OCI-LY1 (cell line): Measurements from ENCODE around the gene ELMO3.

Experiments used
- H2AFZ ChIP-seq: fragments of 200-600 bp; sonication (generic), shearing (Covaris generic); 2 replicates; pipeline ENCODE4 v1.6.0; 2014; ENCODE audit warnings: antibody characterized with exemption, mild to moderate bottlenecking, low read length
- H3F3A ChIP-seq: fragments of 200-600 bp; sonication (generic), shearing (Covaris generic); 2 replicates; pipeline ENCODE4 v1.6.0; 2014; ENCODE audit warnings: mild to moderate bottlenecking, antibody characterized with exemption, low read length, moderate library complexity; ENCODE audit not compliant: insufficient read depth
- H3K27ac ChIP-seq: fragments of 200-600 bp; sonication (generic); 2 replicates; pipeline ENCODE4 v1.5.1; 2014; ENCODE audit warnings: low read length, mixed run types, mild to moderate bottlenecking, low read depth; ENCODE audit not compliant: poor library complexity, severe bottlenecking
- H3K27me3 ChIP-seq: fragments of 200-600 bp; sonication (generic); 2 replicates; pipeline ENCODE4 v1.6.0; 2014; ENCODE audit warnings: antibody characterized with exemption, mild to moderate bottlenecking, low read length, moderate library complexity; ENCODE audit not compliant: insufficient read depth
- H3K36me3 ChIP-seq: fragments of 200-600 bp; sonication (generic); 2 replicates; pipeline ENCODE4 v1.6.1; 2014; ENCODE audit warnings: mild to moderate bottlenecking, antibody characterized with exemption, low read length, moderate library complexity, mixed read lengths; ENCODE audit not compliant: insufficient read depth
- H3K4me1 ChIP-seq: fragments of 200-600 bp; sonication (generic); 2 replicates; pipeline ENCODE4 v1.5.1; 2014; ENCODE audit warnings: mild to moderate bottlenecking, low read length, moderate library complexity; ENCODE audit not compliant: insufficient read depth, severe bottlenecking
- H3K4me2 ChIP-seq: fragments of 200-600 bp; sonication (generic), shearing (Covaris generic); 2 replicates; pipeline ENCODE4 v1.6.1; 2014; ENCODE audit warnings: low read length
- H3K4me3 ChIP-seq: fragments of 200-600 bp; sonication (generic); 2 replicates; pipeline ENCODE4 v1.5.1; 2014; ENCODE audit warnings: low read length, low read depth, mild to moderate bottlenecking, mixed read lengths; ENCODE audit not compliant: poor library complexity, severe bottlenecking
- H3K79me2 ChIP-seq: fragments of 200-600 bp; shearing (Covaris generic); 2 replicates; pipeline ENCODE4 v1.6.1; 2016; ENCODE audit warnings: mixed run types, low read length, mixed read lengths; ENCODE audit not compliant: insufficient read depth
- H3K9ac ChIP-seq: fragments of 200-600 bp; sonication (generic), shearing (Covaris generic); 2 replicates; pipeline ENCODE4 v1.6.1; 2014; ENCODE audit warnings: mild to moderate bottlenecking, low read length, mixed read lengths
- H3K9me2 ChIP-seq: fragments of 200-600 bp; sonication (generic), shearing (Covaris generic); 2 replicates; pipeline ENCODE4 v1.6.1; 2014; ENCODE audit warnings: low read depth, mild to moderate bottlenecking, low read length, mixed read lengths
- H3K9me3 ChIP-seq: fragments of 200-600 bp; shearing (Covaris generic); 2 replicates; pipeline ENCODE4 v1.6.1; 2014; ENCODE audit warnings: low read length, mixed read lengths
- H4K20me1 ChIP-seq: fragments of 200-600 bp; sonication (generic), shearing (Covaris generic); 2 replicates; pipeline ENCODE4 v1.6.0; 2016; ENCODE audit warnings: mild to moderate bottlenecking, low read length; ENCODE audit not compliant: insufficient read depth
- EZH2 ChIP-seq: fragments of 200-600 bp; sonication (generic), shearing (Covaris generic); IDR thresholded peaks from 2 replicates; pipeline ENCODE4 v1.8.0; 2017; ENCODE audit warnings: borderline replicate concordance, mixed run types, mild to moderate bottlenecking, antibody characterized with exemption, low read length, moderate library complexity, mixed read lengths
- TF ChIP-seq, protein P1 (sequence below): fragments of 200-600 bp; sonication (generic), shearing (Covaris generic); IDR thresholded peaks from 2 replicates; pipeline ENCODE4 v1.5.1; 2017; ENCODE audit warnings: mild to moderate bottlenecking, antibody characterized with exemption, low read length, moderate library complexity, mixed read lengths

ELMO3 gene

DNA sequence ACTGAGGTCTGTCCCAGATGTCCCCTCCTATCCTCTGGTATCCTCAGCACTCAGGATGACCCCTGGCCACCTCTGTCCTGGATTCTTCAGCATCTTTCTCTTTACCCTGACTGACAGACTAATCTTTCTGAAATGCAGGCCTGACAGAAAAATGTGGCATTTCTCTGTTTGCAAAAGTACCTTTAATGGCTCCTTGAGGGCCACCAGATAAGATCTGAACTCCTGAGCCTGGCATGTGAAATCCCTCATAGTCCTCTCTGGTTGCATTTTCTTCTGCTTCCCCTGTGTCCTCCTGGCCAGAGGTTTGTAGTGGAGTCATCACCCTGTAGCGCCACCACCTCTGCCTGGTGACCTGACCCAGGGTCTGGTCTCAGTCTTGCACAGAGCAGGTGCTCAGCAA, 2.0 kb upstream of the ELMO3 start:
- H3K9ac ChIP-seq = no peak overlapping the region
- no peaks in the 10 kb centered on the region for H4K20me1 ChIP-seq
- H3K27me3 ChIP-seq = no peaks in the 10 kb centered on the region
- no peaks in the 10 kb centered on the region for H3F3A ChIP-seq
- TF ChIP-seq, protein P1, sequence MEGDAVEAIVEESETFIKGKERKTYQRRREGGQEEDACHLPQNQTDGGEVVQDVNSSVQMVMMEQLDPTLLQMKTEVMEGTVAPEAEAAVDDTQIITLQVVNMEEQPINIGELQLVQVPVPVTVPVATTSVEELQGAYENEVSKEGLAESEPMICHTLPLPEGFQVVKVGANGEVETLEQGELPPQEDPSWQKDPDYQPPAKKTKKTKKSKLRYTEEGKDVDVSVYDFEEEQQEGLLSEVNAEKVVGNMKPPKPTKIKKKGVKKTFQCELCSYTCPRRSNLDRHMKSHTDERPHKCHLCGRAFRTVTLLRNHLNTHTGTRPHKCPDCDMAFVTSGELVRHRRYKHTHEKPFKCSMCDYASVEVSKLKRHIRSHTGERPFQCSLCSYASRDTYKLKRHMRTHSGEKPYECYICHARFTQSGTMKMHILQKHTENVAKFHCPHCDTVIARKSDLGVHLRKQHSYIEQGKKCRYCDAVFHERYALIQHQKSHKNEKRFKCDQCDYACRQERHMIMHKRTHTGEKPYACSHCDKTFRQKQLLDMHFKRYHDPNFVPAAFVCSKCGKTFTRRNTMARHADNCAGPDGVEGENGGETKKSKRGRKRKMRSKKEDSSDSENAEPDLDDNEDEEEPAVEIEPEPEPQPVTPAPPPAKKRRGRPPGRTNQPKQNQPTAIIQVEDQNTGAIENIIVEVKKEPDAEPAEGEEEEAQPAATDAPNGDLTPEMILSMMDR = no peak
- no peak for TF ChIP-seq EZH2
- no peak overlapping the region for H3K4me2 ChIP-seq
- no peak overlapping the region for H2AFZ ChIP-seq
- no peaks in the 10 kb centered on the region for H3K9me2 ChIP-seq
- H3K4me3 ChIP-seq = no peak overlapping the region
- no peak overlapping the region for H3K27ac ChIP-seq
- no peaks in the 10 kb centered on the region for H3K9me3 ChIP-seq
- H3K4me1 ChIP-seq = peaks cover 30% of the 10 kb centered on the region
- peaks cover 16% of the 10 kb centered on the region for H3K79me2 ChIP-seq
- peaks cover 68% of the 10 kb centered on the region for H3K36me3 ChIP-seq

DNA sequence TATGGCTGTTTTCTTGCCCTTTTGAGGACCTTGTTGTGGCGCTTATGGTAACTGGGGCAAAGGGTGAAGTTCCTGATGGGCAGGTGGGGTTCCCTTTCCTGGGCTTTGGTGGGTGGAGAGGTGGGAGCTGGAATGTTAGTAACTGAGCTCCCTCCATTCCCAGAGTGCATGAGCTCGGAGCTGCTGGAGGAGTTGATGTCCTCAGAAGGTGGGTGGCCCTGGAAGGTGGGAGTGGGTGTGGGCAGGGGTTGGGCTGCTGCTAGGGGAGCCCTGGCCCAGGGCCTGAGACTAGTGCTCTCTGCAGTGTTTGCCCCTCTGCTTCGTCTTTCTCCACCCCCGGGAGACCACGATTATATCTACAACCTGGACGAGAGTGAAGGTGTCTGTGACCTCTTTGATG, 1.2 kb upstream of the ELMO3 start:
- Histone ChIP-seq H3K27me3 (no peaks in the 10 kb centered on the region), H4K20me1 (no peaks in the 10 kb centered on the region), H2AFZ (no peak overlapping the region), H3F3A (no peaks in the 10 kb centered on the region), H3K27ac (peak overlapping the region; percentile 45), H3K36me3 (peaks cover 76% of the 10 kb centered on the region), H3K4me1 (peaks cover 28% of the 10 kb centered on the region), H3K9me2 (no peaks in the 10 kb centered on the region), H3K4me2 (no peak overlapping the region), H3K4me3 (no peak overlapping the region), H3K9ac (no peak overlapping the region), H3K79me2 (peaks cover 10% of the 10 kb centered on the region), H3K9me3 (no peaks in the 10 kb centered on the region)
- TF ChIP-seq, protein P1 = no peak
- TF ChIP-seq EZH2 = no peak

DNA sequence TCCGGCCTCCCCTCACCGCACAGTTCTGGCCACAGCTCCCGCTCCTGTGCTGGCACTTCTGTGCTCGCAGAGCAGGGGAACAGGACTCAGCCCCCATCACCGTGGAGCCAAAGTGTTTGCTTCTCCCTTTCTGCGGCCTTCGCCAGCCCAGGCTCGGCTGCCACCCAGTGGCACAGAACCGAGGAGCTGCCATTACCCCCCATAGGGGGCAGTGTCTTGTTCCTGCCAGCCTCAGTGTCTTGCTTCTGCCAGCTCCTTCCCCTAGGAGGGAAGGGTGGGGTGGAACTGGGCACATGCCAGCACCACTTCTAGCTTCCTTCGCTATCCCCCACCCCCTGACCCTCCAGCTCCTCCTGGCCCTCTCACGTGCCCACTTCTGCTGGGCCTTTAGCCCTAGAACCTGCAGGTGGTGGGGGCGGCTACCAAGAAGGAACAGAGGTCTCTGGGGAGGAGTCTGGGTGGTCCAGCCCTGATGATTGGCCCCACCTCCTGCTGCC, 645 bp upstream of the ELMO3 start:
- no peaks in the 10 kb centered on the region for H3K9me3 ChIP-seq
- peaks cover 22% of the 10 kb centered on the region for H3K4me1 ChIP-seq
- no peaks in the 10 kb centered on the region for H3K27me3 ChIP-seq
- H3K36me3 ChIP-seq = peaks cover 82% of the 10 kb centered on the region
- no peak overlapping the region for H3K4me3 ChIP-seq
- peaks cover 4% of the 10 kb centered on the region; the same call in 1 of the 2 replicates for H3K79me2 ChIP-seq
- H3F3A ChIP-seq = no peaks in the 10 kb centered on the region
- no peaks in the 10 kb centered on the region for H4K20me1 ChIP-seq
- no peak for TF ChIP-seq EZH2
- TF ChIP-seq, protein P1 = peak; percentile 98
- H3K9ac ChIP-seq = no peak overlapping the region
- peak overlapping the region; percentile 45 for H3K27ac ChIP-seq
- peak overlapping the region; percentile 55; the same call in 1 of the 2 replicates for H3K4me2 ChIP-seq
- no peaks in the 10 kb centered on the region for H3K9me2 ChIP-seq
- H2AFZ ChIP-seq = no peak overlapping the region
